CD4-positive, alpha-beta T cell treated with Interleukin-6 at 100 ng/mL for 8 hours (primary cell): ENCODE results near the gene CPEB3.
"Not testable (repeated sequence)": the region's sequence is repeated elsewhere in the genome, so short reads cannot be mapped to it uniquely, and the experiment has no call there.

Source experiments
- DNase-seq: peaks from one replicate; pipeline ENCODE4 v3.0.0-alpha.2; 2020; ENCODE audit warnings: mixed read lengths, low spot score

CPEB3 gene

DNA sequence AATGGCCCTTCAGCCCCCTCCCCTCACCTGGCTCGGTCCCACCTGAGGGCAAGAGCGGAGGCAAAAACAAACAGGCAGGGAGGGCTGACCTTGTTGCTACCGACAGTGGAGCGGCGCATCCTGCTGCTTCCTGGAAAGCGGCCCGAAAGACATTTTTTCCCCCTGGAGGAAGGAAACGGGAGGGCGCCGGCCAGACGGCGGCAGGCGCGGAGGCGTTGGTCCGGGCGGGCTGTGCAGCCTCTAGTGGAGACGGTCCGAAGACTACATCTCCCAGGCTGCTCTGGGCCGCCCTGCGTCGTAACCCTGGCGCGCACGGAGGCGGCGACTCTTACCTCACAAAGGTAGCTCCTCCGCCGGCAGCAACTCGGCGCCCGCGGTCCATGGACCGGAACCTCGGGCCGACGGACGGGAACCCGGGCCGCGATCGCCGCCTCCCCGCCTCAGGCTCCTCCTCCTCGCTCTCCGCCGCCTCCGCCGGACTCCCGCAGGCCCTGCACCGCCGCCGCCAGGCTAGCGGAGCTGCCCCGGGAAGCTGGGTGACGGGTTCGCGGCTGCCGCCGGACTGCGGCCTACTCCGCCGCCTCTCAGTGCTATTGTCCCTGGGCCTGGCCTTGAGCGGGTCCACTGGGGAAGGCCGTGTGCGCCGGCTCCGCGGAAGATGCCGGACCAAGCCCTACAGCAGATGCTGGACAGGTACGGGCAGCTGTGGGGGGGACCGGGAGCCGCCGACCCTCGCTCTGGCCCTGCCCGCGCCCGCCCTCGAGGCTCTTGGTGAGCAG, at the start of gene CPEB3, which contains the start of gene MARCHF5:
CPEB3 (minus strand) TSS at position 242 of the 779 bp plus-strand sequence. CDS start 50,728 bp downstream, outside the sequence.
MARCHF5 (plus strand) TSS at position 331 of the 779 bp plus-strand sequence; CDS start at position 659, 328 bp downstream.
- peak; percentile 91 for DNase-seq

DNA sequence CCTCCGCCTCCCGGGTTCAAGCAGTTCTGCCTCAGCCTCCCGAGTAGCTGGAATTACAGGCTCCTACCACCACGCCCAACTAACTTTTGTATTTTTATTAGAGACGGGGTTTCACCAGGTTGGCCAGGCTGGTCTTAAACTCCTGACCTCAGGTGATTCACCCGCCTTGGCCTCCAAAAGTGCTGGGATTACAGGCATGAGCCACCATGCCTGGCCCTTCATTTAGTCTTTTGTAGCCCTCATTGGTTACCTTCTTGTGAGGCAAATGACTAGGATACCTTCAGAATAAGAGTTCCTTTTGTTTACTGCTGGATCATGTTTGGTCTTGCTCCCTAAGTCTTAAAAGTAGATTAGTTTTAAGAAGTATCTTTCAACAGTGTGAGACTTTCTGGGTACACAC, 39.0 kb upstream of the CPEB3 start:
- DNase-seq, result not testable (repeated sequence)

DNA sequence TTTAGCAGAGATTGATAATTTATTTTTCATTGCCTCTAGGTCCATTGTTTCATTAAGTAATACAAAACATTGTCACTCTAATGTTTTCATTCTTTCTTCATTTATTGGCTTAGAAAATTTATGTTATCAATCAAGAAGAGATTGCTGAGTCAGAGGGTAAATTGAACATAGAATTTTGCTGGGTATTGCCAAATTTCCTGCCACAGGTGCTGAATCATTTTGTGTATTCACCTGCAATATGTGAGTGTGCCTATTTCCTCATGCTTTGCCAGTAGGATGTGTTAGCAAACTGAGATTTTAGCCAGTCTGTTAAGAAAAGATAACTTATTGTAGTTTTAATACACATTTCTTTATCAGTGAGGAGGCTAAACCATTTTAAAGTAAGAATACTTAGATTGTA, 38.1 kb upstream of the CPEB3 start:
- no peak for DNase-seq

DNA sequence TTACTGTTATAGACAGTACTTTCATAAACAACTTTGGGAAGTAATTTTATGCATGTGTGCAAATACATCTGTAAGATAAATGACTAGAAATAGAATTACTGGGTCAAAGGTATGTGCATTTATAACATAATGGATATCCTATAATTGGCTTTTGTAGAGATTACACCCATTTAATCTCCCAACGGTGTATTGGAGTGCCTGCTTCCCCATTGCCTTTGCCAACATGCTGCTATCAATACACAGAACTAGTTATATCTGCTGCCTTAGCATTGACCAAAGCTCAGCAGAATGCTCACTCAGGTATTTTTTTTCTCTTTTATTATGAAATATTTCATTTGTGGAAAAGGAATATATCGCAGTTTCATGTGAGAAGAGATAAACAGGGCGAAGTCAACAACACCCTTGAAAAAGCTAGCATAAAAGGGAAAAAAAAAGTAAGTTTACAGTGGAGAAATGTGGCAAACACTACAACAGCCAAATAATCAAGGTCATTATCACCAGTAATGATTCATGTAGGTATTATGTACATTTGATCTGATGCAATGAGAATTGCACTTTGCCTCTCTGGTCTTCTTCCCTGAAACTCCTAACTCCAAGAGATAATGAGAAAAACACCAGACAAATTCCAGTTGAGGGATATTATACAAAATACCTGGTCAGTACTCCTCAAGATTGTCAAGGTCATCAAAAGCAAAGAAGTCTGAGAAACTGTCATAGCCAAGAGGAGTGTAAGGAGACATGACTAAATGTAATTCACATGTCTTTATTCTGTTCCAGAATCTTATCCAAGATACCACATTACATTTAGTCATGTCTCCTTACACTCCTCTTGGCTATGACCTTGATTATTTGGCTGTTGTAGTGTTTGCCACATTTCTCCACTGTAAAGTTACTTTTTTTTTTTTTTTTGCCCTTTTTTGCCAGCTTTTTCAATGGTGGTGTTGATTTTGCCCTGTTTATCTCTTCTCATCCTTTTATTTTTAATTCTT, 36.9 kb upstream of the CPEB3 start:
- DNase-seq, result no peak

DNA sequence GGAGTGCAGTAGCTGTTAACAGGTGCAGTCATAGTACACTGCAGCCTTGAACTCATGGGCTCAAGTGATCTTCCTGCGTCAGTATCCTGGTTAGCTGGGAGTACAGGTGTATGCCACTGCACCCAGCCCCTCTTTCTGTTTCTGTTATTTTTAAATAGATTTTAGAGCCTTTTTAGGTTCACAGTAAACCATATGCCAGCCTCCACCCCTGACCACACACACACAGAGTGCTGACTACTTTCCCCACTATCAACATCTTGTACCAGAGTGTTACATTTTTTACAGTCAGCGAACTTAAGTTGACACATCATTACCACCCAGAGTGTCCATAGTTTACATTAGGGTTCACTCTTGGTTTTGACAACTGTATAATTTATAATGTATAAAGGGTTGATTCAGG, 32.2 kb upstream of the CPEB3 start:
- no peak for DNase-seq

DNA sequence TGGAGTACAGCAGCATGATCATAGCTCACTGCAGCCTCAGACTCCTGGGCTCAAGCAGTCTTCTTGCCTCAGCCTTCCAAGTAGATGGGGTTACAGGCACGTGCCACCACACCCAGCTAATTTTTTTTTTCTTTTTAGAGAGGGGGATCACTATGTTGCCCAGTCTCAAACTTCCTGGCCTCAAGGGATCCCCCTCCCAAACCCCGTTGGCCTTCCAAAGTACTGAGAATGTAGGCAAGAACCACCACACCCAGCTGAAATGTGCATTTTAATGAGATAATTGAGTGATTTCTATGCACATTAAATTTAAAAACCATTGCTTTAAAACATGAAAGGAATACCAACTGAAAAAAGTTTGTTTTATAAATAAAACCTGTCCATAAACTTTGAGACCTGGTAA, 25.7 kb upstream of the CPEB3 start:
- DNase-seq, result no peak

DNA sequence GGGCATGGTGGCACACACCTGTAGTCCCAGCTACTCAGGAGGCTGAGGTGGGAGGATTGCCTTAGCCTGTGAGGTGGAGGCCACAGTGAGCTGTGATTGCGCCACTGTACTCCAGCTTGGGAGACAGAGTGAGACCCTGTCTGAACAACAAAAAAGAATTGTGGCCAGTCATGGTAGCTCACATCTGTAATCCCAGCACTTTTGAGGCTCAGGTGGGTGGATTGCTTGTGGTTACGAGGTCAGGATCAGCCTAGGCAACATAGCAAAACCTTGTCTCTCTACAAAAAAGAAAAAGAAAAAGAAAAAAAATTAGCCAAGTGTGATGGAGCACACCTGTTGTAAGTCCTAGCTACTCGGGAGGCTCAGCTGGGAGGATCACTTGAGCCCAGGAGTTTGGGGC, 22.9 kb upstream of the CPEB3 start:
- DNase-seq, result no peak

DNA sequence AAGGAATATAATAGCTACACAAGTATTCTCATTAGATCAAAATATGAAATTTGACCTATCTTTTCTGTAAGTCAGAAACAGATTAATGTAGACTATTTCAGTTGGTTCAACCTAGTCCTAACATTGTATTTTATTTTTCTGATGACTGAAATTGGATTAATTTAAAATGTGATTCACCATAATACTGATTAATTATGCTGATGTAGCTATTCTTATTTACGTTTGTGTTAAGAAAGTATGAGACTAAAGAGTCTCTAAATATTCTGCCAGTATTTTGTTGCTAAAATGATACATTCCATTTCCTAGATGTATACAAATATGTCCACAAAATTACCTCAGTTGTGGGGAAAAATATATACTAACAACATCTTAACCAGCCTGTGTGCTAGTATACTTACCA, 18.4 kb upstream of the CPEB3 start:
- DNase-seq, result no peak

DNA sequence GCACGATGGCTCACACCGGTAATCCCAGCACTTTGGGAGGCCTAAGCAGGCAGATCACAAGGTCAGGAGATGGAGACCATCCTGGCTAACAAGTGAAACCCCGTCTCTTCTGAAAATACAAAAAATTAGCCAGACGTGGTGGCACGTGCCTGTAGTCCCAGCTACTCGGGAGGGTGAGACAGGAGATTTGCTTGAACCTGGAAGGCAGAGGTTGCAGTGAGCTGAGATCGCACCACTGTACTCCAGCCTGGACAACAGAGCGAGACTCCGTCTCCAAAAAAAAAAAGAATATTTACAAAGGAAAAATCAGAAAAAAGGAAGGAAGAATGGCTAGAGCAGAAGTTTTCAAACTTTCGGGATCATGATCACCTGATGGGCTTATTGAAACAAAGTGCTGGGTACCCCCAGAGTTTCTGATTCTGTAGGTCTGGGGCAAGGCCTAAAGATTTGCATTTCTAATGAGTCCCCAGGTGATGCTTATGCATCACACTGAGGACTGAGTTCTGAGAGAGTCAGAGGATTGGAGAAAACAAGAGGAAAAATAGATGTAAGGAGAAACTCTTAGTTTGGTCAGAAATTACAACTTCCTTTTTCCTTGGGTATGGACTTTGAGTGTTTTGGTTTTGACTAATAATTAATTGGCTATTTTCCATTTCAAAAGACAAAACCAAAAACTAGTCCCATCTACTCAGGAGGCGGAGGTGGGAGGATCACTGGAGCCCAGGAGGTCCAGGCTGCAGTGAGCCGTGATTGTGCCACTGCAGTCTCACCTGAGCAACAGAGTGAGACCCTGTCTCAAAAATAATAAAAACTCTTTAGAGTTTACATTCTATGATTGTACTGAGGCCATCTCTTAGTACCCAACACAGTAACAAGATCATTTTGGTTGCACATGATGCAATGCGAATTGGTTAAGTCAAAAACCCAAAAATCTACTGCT, 14.5 kb upstream of the CPEB3 start:
- DNase-seq, result no peak

DNA sequence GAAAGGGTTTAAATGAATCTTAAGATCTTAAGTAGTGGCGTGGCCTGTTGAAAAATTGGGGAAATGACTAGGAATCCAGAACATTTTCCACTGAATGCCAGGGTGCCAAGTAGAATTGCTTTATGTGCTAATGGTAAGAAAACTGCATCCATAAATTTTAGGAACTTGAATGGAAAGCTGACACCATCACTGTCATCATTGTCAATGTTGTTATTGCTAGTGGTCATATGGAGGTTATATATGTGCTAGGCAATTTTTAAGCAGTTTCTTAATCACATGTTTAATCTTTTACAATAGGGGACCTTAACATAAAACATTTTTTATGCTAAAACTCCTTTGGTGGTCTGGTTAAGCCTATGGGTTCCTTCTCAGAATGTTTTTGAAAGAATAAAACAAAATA, 13.2 kb upstream of the CPEB3 start:
- DNase-seq, result no peak

DNA sequence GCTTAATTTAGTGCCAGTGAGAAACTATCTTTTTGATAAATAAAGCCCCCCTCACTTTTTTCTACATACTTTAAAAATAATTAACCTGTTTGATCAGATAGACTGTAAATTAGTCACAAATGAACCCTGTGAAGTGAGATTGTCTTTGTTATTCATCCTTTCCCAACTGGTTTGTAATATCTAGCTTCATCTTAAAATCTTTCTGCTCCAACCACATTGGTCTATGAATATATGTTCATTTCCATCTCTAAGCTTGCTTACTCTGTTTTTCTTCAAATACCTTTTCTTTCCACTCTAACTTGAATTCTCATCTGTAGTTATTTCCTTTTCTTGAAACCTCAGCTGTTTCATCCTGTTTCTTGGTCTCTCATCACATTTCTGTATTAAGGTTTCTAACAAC, 12.2 kb upstream of the CPEB3 start:
- no peak for DNase-seq

DNA sequence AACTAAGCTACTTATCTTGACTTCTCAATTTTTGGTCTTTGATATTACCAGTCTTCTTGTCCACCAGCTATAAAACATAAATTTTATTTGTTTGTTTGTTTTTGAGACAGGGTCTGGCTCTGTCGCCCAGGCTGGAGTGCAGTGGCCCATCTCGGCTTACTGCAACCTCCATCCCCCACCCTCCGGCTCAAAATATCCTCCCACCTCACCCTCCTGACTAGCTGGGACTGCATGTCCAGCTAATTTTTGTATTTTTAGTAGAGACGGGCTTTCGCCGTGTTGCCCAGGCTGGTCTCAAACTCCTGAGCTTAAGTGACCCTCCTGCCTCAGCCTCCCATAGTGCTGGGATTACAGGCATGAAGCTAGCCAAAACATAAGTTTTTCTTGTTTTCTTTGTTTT, 7.6 kb upstream of the CPEB3 start:
- DNase-seq, result no peak

DNA sequence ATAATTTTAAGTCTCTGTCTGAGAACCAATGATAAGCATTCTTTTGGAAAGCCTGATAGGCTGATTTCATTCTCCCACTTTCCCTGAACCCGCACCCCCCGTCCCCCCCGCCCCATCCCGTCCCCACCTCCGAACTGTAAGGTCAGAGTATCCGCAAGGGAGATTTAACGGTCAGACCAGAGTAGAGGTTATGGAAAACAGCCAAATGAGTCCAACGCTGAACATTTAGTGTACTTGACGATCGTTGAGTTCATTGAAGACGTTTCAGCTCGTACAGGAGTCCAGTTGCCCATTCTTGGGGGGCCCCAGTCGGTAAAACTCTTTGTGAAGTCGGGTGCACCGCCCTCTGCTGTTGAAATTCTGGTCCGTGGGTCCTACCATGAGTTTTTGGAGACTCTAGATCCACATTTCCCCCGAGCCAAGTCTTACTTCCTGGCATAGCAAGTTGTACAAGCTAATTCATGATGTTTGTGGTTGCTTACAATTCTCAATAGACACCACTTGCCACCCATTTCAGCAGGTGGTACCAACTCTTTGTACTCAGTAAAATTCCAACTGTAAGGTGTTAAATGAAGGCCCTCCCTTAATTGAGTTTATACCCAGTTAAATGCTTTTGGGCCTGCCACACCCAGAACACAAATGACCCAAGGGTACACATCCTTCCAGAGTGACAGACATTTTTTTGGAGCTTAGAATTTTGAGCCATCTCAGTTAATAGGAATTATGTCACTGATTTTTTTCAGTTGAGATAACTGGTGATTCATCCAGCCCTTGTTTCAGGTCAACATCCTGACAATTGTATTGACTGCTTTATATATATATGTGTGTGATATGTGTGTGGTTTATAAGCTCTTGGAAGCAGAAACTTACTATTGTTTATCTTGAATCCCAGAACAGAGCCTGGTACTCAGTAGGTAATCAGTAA, 1.3 kb upstream of the CPEB3 start:
- peak; percentile 23 for DNase-seq

DNA sequence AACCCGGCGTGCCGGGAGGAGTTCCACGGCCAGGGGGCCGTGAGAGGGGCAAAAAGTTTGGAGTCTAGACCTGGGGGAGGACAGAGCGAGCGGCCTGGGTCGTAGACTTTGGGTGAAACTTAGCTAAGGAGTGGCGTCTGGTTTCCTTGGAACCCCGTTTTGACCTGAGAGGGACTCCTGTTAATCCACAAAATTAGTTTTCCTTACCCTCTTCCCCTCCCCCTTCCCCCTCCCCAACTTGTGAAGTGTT, 663 bp upstream of the CPEB3 start:
- no peak for DNase-seq

DNA sequence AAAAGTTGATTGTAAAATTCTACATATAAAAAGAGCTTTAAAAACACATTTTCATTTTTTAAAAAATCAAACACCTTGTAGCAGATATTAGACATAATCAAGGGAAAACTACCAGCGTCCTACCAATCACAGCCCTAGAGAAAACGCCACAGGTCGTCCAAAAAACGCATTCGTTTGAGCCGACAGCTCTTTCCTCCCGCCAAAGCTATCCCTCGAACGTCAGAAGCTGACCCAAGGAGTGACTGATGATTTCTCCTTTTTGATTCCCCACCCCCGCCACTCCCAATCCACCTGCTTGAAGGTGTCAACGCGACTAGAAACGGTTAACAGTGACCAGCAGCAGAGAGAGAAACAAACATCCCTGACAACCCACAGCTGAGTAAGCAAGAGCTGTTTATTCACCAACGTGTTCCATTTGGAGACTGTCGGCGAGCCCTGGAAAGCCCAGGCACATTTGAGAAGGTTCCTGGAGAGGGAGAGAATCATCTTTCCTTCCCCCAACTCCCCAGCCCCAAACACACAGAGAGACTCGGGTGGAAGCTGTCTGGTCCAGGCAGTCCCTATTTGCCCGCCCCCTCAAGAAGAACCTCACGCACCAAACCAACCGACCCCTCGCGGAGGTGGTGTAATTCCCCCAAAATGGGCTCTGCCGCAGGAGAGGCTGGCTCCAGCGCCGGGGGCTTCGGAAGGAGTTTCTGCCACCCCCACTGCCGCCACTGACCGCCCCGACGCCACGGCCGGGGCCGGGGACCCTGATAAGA, 622 bp downstream of the CPEB3 start:
- peak; percentile 15 for DNase-seq

DNA sequence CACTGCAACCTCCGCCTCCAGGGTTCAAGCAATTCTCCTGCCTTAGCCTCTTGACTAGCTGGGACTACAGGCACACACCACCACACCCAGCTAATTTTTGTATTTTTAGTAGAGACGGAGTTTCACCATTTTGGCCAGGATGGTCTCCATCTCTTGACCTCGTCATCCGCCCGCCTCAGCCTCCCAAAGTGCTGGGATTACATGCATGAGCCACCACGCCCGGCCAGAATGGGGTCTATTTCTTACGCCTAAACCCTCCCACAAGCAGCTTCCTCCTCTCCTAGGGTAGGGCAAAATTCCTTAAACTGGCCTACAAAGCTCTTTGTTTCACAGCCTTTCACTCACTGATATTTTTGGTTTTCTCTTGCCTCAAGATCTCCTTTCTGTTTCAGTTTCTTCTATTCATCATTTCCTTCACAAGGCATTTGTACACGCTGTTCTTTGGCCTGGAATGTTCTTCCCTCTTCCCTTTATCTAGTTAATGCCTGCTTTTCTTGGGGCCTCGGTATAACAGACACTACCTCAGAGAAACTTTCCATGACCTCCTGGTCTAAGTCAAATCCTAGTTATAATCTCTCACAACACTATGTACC, 6.7 kb downstream of the CPEB3 start:
- no peak for DNase-seq

DNA sequence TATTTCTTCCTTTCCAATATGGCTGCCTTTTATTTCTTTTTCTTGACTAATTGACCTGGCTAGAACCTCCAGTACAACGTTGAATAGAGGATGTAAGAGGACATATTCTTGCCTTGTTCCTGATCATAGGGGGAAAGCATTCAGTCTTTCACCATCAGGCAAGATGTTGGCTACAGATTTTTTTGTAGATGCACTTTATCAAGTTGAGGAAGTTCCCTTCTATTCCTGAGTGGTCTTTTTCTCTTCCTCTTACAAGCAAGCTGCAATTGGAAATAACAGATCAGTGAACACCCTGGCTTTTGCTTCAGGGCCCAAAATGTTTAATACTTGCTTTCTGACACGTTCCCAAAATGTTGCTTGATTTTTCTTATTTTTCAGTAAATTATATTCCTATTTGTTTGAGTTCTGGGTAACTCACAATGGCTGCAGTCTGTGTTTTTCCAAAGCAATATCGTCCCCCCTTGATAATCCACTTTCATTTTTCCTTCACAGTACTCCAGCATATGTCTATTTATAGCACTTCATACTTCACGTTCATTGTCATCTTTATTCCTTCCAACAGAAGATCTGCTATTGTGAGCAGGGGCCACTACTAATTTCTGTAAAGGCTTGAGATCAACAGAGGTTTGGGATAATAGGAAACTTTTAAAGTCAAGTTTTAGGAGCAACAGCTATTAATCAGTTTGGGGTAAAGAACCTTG, 11.7 kb downstream of the CPEB3 start:
- DNase-seq, result no peak

DNA sequence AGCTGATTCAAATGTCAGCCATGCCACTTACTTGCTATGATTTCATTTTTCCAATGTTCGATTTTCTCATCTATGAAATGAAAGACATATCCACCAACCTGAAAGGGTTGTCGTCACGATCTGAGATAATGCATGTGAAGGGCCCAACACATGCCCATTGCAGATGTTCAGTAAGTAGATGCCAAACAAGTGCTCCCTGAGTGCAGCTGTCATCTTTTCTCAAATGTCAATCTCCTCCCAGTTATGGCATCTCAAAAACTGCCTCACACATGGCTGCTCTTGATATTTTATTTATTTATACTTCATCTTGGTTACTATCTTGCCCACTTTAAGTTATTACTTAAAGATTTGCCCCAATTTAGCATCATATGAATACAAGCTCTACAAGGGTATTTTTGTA, 16.8 kb downstream of the CPEB3 start:
- DNase-seq, result no peak

DNA sequence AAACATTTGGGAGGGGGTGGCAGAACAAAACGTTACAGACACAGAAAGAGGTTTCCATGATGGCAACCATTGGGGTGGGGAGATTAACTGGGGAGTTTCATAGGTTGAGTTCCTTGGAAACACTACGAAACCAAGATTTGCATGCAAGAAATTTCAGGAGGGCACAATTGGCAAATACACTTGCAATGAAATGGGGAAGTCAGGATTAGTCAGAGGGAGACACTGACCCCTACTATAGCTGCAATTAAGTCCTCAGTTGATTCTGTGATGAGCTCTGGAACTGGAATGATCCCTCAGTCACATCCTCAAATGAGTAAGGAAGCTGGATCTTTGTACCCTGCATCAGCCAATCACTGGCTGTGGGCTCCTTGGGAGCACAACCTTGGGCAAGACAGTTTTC, 22.1 kb downstream of the CPEB3 start:
- DNase-seq, result no peak
